Fibroblast of villous mesenchyme (primary cell): ENCODE measurements around the gene NDUFAF8. TPM values are rescaled to one million over a fixed set of nuclear protein-coding genes. Genes with fewer than 3 reads are reported as not detected.

ENCODE experiments used
- DNase-seq: peaks from one replicate; pipeline ENCODE4 v3.0.0-alpha.2; 2010; ENCODE audit warnings: low read depth
- H3K4me3 ChIP-seq: 2 replicates; pipeline ENCODE4 v1.5.1; 2011; ENCODE audit warnings: low read depth, mild to moderate bottlenecking, low read length
- CTCF ChIP-seq: IDR thresholded peaks from 2 replicates; pipeline ENCODE4 v1.5.1; 2012; ENCODE audit warnings: low read depth, mild to moderate bottlenecking, low read length; ENCODE audit not compliant: insufficient read depth
- total RNA-seq: library from RNA; depleted of rRNA; stranded (reverse); fragments of >200 nt; gene quantifications from 2 replicates; pipeline ENCODE4 v1.2.3, GENCODE V29; 2012

NDUFAF8 gene
- total RNA-seq, 1 donor, result 31.5 TPM

GRCh38 chr17:81245665-81246342 lies 6.7 kb downstream of the NDUFAF8 start:
- H3K4me3 ChIP-seq, result no peak overlapping the region
- no peak for TF ChIP-seq CTCF

GRCh38 chr17:81246343-81246670 lies 7.2 kb downstream of the NDUFAF8 start:
- no peak overlapping the region for H3K4me3 ChIP-seq
- no peak for TF ChIP-seq CTCF
- DNase-seq, result no peak

More at GRCh38 chr17:81245665-81246342, 6.7 kb downstream of the NDUFAF8 start:
- DNase-seq, result no peak

GRCh38 chr17:81246679-81247338 lies 7.7 kb downstream of the NDUFAF8 start:
- no peak overlapping the region for H3K4me3 ChIP-seq
- TF ChIP-seq CTCF, result no peak
- no peak for DNase-seq

- no peak overlapping the region for H3K4me3 ChIP-seq
- no peak for DNase-seq
- TF ChIP-seq CTCF, result no peak
Measured at GRCh38 chr17:81247339-81247990, 8.3 kb downstream of the NDUFAF8 start.

GRCh38 chr17:81248649-81249048 lies 9.5 kb downstream of the NDUFAF8 start:
- no peak for DNase-seq
- H3K4me3 ChIP-seq, result no peak overlapping the region
- no peak for TF ChIP-seq CTCF

- no peak for DNase-seq
- H3K4me3 ChIP-seq, result no peak overlapping the region
- TF ChIP-seq CTCF, result no peak
Measured at GRCh38 chr17:81249223-81250040, 10.3 kb downstream of the NDUFAF8 start.
